NCI-H2227 (cell line): ENCODE results near the gene BTNL8.

Experiments used
- DNase-seq: peaks from one replicate; lab custom pipeline; 2025; ENCODE audit not compliant: unreplicated experiment; lab: John Stamatoyannopoulos, UW

BTNL8 gene, protein sequence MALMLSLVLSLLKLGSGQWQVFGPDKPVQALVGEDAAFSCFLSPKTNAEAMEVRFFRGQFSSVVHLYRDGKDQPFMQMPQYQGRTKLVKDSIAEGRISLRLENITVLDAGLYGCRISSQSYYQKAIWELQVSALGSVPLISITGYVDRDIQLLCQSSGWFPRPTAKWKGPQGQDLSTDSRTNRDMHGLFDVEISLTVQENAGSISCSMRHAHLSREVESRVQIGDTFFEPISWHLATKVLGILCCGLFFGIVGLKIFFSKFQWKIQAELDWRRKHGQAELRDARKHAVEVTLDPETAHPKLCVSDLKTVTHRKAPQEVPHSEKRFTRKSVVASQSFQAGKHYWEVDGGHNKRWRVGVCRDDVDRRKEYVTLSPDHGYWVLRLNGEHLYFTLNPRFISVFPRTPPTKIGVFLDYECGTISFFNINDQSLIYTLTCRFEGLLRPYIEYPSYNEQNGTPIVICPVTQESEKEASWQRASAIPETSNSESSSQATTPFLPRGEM

DNA sequence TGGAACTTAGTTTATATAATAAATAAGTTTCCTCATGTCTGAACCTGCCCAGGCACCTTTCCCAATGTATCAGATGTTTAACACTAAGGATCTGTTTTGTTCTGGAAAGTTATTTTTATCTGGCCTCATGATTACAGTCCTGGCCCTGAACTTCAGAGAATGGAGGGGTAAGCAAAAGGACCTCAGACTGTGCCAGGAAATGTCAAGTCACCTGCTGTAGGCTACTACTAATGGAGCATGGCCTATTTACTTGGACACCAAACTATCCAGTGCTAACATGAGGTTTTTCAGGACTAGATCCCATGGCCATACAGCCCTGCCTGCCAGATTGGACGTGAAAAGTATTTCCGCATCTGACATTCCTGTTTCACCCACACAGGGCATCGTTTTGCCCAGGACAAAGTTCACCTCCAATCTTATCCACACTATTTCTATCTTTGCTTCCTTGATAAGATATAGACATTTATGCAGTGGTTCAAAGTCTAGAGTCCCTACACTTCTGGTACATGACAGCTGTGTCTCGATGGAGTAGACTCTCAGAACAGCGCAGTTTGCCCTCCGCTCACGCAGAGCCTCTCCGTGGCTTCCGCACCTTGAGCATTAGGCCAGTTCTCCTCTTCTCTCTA lies at the start of gene BTNL8:
Gene BTNL8 (plus strand): TSS at position 539 of the 626 bp plus-strand sequence. CDS start 152 bp downstream, outside the sequence.
- DNase-seq, result no peak

DNA sequence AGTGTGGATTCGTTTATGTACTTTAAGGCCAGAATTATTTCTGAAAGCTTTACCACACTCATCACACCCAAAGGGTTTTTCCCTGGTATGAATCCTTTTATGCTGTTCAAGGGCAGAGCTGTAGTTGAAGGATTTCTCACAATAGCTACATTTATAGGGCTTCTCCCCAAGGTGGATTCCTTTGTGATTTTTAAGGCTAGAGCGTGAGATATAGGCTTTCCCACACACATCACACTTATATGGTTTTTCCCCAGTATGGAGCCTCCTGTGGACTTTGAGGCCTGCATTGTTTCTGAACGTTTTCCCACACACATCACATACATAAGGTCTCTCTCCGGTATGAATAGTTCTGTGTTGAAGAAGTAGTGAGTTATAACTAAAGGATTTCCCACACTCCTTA lies 49.1 kb upstream of the BTNL8 start:
- no peak for DNase-seq

DNA sequence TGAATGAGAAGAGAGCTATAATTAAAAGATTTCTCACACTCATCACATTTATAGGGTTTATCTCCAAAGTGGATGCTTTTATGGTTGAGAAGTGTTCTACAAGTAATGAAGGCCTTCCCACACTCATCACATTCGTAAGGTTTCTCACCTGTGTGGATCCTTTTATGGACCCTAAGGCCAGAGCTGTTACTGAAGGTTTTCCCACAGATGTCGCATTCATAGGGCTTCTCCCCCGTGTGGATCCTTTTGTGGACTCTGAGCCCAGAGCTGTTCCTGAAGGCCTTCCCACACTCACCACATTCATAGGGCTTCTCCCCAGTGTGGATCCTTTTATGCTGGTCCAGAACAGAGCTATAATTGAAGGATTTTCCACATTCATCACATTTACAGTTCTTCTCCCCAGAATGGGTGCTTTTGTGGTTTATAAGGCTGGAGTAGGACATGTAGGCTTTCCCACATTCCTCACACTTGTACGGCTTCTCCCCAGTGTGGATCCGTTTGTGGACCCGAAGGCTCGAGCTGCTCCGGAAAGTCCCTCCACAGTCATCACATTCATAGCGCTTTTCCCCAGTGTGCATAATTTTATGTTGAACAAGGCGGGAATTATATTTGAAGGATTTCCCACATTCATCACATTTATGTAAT lies 48.4 kb upstream of the BTNL8 start:
- DNase-seq, result no peak

GRCh38 chr5:180852495-180852894 lies 46.5 kb upstream of the BTNL8 start:
- DNase-seq, result no peak

DNA sequence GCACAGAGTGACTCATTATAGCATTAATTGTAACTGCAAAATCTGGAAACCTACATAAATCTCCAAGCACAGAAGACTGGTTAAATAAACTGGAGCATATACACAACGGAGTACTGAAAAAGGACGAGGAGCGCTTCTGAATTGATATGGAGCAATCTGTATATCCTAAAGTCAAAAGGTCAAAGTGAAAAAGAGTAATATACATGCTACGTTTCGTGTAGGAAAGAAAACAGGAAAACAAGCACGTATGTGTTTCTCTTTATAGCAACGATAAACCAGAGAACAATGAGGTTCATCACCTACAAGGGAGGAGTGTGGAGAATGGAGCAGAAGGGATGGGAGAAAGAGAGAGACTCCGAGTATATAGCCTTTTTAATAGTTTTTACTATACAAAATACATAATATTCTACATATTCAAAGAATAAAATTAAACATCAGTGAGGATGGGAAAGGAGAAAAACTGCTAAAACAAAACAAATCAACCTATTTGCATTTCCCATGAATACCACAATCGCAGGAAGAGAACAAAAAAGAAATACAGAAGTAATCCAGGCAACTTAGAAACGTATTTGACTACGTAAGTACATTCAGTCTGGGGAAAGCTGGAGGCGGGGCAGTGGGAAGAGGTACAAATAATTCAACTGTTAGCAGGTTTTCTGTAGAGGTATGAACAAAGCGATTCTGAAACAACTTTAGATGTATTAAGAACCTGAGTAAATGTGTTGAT lies 45.7 kb upstream of the BTNL8 start:
- DNase-seq, result no peak

GRCh38 chr5:180853848-180854176 lies 45.1 kb upstream of the BTNL8 start:
- no peak for DNase-seq

- DNase-seq, result no peak
These were observed 40.4 kb upstream of the BTNL8 start for GRCh38 chr5:180858586-180858985.

DNA sequence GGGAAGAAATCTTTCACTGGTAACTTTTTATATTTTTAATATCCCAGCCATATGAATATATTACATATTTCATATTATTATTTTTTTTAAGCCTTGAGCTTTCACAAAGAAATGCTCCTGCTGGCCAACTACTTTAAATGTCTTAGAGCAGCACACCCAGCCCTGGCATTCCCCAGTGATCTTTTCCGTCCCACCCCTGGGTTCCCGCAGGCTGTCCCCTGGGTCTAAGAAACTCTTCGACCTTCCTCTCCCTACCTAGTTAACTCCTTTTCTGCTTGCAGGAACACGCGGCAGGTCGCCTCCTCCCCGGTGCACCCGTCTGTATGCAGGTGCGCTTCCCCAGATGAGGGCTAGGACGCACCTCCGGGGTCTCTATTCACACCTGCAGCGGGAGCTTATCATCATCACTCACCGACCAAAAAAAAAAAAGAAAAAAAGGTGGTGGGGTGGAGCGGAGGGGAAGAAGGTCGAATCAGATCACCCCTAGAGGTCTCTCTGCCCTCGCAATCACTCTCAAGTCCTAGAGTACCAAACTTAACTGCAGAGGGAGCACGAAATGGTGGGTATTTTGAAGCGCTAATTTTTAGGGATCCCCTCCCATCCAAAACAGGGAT lies 38.6 kb upstream of the BTNL8 start:
- peak; percentile 53 for DNase-seq

DNA sequence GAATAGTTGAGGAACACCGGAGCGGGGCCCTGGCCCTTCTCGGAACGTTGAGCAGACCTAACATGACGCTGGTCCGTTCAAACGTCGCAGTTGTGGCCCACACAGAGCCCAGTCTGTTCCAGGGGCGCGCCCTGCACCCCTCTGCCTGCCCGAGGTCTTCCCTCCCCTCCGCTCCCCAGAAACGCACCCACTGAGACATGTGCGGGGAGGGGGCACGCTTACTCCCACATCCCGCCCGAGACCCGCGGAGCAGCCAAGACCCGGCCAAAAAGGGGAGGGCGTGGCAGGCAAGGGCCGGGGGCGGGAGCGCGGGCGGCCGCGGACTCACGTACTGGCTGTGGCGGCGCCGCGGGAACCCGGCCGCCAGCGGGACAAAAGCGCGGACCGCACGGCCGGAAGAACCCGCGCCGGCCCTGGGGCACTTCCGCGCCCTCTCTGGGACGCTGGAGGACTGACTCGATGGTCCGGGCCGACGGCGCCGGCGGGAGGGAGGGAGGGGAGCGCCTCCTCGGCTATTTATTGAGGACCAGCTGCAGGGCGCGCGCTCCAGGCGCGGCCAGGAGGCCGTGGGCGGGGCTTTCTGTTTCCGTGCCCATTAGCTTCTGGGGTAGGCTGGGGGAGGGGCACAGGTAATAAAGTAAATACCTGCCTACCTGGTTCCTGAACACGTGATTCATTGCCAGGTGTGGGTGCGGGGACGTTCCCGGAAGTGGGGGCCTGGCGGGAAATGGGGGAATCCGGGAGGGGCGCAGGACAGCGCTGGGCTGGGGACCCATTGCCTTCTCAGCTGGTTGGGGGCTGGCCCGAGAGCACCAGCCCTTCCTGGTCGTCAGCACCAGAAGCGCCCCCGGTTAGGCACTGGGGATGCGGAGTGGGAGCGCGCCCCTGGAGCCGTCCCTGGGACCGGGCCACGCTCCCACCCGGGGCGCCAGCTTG lies 37.8 kb upstream of the BTNL8 start, which contains the start of gene ZFP62:
Gene ZFP62 (minus strand): TSS at position 390 of the 936 bp plus-strand sequence. CDS start 57 bp downstream, at position 333.
- peak; percentile 93 for DNase-seq

- DNase-seq, result no peak
These were observed 36.3 kb upstream of the BTNL8 start for GRCh38 chr5:180862645-180863044.

DNA sequence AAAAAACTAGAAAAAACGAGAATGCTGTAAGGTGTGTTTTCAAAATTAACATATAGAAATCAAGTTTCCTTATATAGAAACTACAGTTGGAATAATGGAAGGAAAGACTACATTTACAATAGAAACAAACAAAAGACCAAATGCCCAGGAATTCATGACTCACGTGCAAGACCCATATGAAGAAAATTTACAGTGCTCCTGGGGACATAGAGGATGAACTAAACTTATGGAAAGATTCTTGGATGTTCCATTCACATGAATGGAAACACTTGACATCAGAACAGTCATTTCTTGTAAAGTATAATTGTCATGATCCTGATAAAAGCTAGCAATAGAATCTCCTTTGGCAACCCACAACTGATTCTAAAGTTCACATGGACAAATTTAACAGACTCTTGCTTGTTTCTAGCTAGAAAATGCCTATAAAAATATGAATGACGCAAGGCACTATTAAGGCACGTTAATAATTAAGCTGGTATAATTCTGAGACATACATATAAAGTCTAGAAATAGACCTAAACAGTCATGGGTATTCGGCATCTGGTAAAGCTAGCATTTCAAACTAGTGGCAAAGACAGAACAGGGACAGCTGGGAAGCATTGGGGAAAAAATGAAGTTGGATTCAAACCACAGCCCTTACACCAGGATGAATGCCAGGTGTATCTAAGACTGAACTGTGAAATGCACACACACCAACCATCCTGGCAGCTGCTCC lies 32.8 kb upstream of the BTNL8 start:
- no peak for DNase-seq

GRCh38 chr5:180866985-180867384 lies 32.0 kb upstream of the BTNL8 start:
- DNase-seq, result no peak

DNA sequence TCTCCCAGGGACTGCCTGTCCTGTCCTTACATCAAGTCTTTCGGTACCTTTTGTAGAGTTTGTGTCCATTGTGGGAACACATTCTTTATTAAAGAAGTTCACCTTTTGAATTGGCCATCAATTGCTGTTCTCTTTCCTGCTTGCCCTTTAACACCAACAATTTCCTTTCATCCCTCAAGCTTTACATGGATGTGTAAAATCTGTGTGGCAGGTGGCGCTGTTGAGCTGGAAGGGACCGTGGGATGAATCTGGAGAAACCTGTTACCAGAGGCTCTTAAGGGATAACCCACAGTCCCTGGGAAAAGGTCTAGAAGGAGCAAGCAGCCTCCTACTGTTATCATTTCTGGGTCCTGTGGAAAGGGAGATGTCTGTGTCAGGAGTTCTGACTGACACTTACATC lies 30.0 kb upstream of the BTNL8 start:
- DNase-seq, result peak; percentile 76

DNA sequence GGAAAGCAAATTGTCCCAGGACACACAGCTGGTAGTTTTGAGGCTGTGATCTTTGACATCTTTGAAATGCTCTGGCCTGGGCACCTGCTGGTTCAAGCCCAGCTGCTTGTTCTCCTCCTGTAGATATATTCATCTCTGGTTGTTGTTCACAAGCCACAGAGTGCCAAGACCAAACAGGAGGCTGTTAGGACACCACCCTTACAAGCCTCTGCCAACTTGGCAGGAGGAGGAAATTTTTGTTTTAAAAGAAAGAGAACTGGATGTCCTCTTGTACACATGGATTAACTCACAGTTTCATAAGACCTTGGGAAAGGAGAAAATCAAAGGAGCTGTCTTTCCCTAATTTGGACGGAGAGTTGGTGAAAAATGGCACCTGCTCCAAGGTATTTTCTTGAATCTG lies 29.4 kb upstream of the BTNL8 start:
- no peak for DNase-seq

DNA sequence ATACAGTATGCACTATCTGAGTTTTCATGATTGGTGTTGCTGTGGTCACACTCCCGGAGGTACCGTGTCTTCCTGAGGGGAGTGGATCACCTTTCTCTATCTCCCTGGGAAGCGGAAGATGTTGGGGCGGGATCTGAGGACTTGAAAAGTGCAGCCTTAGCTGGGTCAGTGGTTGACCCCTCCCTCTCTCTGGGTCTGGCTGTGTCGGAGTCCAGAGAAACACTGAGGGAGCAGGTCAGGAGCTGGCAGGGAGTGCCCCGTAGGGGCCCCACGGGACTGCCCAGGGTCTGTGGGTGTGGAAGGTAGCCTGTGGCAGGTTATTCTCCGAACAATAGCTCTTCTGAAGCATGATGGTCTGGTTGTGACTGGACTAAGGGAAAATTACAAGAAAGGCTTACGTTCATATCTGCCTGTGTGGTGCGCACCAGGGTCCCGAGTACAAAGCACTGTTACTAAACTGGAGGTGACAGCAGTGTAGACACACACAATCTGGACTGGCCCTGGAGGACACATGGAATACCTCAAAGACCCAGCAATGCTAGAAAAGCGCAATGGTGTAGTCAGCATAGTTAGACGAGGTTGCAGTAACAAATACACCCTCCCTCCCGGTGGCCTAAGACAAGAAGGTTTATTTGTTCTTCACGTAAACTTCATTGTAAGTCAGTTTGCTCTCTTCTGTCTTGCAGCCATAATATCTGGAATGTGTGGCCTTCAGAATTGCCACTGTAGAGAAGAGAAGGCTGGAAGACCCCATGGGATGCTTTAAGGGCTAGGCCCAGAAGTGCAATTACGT lies 28.5 kb upstream of the BTNL8 start:
- DNase-seq, result no peak

DNA sequence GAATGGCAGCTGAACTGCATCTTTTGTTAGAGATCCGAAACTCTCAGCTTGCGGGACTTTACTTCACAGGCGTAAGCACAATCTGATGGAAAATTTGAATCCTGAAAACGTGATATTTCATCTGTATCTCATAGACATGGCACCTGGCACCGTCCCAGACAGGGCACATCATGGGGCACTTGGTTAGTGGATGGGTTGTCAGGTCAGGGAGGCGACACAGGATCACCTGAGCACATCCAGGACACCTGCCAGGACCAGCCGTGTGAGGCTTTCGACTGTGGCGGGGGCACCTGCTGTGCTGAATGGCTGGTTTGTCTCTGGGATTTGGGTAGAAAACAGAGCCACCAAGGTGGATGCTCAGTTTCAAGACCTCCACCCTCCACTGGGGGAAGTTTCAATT lies 26.5 kb upstream of the BTNL8 start:
- DNase-seq, result no peak

- DNase-seq, result no peak
These were observed 25.1 kb upstream of the BTNL8 start for GRCh38 chr5:180873615-180874520.
